Measurements from ENCODE around the gene TMEM131.
A peak's percentile ranks its signal among the peaks of the same experiment; 100 is the strongest.

Gene TMEM131

DNA sequence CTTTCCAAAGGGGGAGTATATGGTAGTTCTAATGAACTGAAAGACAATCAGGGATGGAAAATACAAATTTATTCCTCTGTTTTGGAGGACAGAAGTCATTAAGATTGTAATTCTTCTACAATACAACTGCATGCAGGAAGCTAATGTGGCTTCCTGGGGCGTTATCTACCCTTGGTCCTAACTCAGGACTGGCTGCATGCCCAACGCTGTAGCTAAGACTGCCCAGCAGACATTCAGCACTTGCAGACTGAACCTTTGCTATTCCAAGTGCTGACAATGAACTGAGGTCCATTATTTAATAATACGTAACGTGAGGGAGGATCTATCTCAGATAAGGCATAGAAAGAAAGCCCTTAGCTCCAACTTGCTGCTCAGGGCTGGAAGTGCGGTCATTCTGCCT, 229.2 kb downstream of the TMEM131 start:
- DNase-seq (ENCODE audit: low read depth in 2 of 3, low spot score in 2 of 3) = no peak

DNA sequence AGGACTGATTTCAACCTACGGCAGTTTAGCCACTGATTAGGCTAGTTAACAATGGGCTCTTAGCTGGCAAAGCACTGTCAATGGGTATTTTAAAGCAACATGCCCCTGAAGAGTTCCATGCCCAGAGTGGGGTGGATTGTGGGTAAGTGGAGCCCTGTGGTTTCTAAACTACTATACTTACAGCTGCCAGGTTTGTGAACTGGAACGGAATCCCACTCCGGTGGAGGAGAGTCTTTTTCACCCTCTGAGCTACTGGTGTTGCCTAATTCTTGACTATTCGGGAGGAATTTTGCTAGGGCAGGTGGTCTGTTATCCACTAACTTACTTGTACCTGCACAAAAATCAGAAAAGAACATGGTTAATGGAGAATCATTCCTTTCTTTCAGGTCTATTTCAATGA, 229.8 kb downstream of the TMEM131 start:
- DNase-seq (ENCODE audit: low read depth in 2 of 3, low spot score in 2 of 3) = no peak

DNA sequence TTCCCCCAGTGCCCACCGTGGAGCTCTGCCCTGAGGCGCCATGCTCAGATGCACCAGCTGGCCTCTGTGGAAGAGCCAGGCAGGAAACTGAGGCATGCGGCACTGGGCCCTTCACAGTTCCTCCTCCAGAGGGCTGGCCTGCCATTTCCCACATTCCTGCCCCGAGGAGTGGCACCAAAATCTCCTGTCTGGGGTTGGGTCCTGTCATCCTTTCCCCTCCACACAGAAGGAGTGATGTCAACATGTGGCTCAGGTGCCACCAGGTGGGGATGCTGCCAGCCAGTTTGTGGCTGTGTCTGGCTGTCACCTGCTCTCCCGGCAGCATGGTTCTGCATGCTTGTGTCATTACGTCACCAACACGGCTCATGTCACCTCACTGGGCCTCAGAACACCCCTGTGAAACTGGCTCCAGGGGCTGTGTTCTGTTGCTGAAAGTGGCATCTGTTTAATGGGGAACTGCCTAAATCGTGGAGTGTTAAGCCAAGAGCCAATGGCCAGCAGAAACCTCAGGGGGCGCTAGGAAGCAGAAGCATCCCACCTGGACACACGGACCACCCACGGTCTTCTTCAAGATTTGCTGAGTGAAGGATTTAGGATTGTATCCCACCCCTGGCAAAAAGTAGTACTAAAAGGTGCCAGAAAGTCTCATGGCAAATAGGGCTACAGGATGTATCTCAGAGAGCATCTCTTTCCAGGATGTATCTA, 231.0 kb downstream of the TMEM131 start:
- DNase-seq (ENCODE audit: low read depth in 2 of 3, low spot score in 2 of 3) = no peak

DNA sequence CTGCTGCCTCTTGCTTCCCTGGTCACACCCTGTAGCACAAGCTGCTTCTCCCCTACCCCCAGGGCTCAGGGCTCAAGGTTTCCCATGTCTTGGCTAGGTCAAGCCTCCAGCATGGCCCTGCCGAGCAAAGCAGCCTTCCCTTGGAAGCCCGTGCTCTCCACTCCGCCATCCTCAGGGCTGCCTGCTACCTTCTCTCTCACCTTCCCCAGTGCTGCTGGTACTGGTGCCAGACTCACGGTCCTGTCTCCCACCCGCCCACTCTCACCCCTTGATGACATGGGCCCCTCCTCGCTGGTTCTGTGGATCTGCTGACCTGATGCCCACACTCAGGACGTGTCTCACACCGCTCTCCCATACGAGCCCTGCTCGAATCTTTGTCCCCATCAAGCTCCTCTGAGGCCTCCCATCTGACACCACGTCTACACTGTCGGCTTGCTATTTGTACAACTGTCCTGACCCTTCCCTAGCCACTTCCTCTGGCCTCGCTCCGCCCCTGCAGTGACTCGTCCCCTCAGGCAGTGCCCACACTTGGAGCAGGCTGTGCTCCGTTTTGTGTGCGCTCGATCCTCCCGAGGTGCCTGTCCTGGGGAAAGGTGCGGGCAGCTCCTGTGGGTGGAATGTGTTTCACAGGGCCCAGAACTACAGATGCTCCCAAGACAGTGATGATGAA, 232.4 kb downstream of the TMEM131 start:
- DNase-seq (ENCODE audit: low read depth in 2 of 3, low spot score in 2 of 3) = no peak

DNA sequence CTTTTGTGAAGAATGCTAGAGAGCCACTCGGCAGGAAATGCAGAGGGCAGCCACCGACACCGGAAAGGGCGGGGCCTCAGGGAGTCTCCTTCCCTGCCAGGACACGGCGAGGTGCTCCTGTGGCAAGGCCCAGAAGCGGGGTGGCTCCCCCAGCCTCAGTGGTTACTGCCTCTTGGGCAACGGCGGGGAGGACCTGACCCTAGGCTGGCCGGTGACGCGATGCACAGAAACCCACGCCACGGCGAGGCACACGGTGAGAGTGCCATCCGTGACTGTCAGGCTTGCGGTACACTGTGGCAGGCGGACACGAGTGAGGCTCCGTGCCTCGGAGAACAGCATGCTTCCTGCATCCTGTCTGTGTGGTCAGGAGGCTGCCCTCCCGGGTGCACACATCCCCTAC, 234.6 kb downstream of the TMEM131 start:
- no peak for DNase-seq (ENCODE audit: low read depth in 2 of 3, low spot score in 2 of 3)

DNA sequence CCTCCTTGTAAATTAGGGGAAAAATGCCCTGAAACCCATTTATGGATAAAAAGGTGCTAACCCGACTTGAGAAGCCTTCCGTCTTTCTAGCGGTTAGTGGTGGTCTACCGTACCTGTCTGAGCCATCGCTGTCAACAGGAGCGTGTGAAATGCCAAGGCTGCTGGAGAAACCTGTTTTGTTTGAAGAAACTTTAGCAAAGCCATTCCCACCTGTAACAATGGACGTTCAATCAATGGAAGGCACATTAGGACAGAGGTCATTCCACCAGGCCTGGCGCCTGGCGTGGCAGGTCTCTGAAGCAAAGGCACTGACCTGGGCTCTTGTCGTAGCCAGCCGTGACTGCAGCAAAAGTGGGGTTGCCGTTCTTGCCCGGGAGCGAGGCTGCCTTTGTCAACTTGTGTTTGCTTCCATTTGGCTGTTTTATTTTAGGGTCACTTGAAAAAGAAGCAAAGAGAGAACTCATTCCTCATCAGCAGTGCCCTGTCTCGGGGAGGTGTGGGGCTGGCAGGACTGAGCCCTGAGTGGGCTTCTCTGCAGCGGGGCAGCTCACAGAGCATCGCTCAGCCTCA, 235.2 kb downstream of the TMEM131 start:
- no peak for DNase-seq (ENCODE audit: low read depth in 2 of 3, low spot score in 2 of 3)

DNA sequence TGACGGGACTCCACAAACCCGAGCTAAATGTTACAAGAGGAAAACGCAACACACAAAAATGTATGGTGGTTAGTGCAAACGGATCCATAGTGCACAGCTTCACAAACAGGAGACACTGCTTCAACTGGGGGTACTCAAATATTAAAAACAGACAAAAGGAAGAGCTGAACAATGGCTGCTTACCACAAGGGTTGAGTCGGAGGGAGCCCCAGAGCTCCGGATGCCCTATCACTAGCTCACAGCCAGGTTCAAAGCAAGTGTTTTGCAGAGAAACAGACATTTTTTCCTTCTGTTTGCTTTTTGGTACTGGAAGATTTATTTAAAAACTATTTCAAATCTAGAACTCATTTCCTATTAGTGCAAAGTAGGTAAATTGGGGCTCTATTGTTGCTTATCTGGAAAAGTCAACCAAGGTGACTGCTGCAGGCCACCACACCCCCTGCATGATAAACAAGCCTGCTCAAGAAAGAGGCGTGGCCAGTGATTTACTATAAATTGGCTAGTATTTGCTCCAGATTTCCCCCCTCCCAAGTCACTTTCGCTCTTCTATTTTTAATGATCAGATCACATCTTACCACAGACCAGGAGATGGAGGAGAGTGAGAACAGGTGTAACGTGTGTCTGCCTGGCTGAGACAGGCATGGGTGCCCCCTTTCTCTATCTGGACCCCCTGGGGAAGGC, 235.9 kb downstream of the TMEM131 start:
- no peak for DNase-seq (ENCODE audit: low read depth in 2 of 3, low spot score in 2 of 3)

DNA sequence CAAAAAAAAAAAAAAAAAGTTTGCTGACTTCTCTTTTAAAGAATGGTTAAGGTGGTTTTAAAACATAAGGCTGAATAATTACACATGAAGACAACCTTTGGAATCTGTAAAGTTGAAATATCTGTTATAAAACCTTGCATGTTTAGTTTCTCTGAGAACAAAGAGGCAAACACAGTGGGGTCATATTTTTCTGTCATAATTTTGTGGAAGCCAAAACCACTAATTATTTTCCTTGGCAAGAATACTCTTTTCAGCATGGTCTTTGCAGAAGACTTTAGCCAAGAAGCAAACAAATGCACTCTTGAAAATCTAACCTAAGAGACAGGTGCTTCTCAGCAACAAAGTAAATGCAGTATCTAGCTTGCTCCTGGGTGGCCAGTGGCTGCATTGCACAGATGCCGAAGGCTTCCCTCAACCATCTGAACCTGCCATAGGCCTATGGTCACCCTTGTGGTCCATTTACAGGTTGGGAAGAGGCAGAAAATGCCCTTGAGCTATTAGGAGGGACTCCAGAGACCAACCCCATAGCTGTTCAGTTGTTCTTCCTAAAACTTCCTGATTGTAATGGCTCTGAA, 237.5 kb downstream of the TMEM131 start:
- no peak for DNase-seq (ENCODE audit: low read depth in 2 of 3, low spot score in 2 of 3)

DNA sequence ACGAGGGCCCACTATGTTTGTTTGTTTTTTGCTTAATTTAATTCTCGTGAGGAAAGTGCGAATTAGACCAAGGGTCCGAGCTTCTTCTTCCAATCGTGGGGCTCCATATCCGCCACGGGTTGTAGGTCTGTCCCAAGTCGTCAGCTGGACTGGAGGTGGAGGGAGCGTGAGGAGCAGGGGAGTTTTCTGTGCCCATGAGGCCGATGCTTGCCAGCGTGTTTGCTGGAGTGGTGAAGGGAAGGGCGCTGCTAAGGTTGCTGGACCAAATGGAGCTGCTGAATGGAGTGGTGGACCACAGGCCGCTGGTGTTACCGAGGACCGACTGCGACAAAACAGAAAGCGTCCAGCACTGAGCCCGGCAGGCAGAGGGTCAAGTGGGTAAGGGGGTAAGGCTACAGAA, 238.7 kb downstream of the TMEM131 start:
- DNase-seq (ENCODE audit: low read depth in 2 of 3, low spot score in 2 of 3) = no peak

DNA sequence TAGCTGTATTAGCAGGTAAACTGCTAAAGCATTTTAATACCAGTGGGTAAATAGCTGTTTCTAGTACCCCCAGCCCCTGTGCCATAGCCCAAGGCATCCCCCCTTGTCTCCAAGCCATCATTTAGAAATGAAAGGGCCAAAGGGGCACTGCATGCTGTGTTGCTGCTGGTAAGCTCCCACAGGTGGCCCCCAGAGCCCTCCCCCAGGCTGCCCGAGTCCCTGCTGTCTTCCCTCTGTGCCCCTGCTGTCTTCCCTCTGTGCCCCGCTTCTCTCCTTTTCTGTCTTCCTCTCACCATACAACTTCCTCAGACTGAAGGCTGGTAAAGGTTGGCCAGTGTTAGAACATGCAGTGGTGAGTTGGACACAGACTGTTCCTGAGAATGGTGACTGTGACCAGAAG, 240.3 kb downstream of the TMEM131 start:
- DNase-seq (ENCODE audit: low read depth in 2 of 3, low spot score in 2 of 3) = no peak

DNA sequence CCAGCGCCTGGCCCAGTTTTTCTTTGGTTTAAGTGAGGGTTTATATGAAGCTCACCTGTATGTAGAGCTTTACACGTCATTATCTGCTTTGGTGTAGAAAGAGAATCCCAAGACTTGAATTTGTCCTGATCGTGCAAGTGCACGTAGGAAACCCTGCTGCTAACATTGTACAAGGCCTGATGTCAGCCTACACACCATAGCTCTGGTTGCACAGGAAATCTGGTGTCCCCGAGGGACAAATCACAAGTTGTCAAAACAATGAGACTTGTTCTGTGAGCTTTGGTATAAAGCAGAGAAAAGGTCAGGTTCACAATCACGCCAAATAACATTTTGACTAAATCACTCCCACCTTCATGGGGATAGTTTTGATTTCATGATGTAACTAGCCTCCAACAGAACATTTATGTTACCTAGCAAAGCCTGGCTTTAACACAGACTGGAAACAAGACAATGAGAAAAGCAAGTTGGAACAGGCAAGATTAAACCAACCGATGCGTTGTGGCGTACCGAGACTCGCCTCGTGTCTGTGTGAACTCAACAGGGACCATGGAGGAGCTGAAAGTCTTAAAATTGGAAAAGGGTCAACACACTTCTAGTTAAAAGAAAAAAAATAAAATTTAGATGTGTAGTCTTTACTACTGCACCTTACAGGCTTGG, 240.9 kb downstream of the TMEM131 start:
- DNase-seq (ENCODE audit: low read depth in 2 of 3, low spot score in 2 of 3) = no peak

DNA sequence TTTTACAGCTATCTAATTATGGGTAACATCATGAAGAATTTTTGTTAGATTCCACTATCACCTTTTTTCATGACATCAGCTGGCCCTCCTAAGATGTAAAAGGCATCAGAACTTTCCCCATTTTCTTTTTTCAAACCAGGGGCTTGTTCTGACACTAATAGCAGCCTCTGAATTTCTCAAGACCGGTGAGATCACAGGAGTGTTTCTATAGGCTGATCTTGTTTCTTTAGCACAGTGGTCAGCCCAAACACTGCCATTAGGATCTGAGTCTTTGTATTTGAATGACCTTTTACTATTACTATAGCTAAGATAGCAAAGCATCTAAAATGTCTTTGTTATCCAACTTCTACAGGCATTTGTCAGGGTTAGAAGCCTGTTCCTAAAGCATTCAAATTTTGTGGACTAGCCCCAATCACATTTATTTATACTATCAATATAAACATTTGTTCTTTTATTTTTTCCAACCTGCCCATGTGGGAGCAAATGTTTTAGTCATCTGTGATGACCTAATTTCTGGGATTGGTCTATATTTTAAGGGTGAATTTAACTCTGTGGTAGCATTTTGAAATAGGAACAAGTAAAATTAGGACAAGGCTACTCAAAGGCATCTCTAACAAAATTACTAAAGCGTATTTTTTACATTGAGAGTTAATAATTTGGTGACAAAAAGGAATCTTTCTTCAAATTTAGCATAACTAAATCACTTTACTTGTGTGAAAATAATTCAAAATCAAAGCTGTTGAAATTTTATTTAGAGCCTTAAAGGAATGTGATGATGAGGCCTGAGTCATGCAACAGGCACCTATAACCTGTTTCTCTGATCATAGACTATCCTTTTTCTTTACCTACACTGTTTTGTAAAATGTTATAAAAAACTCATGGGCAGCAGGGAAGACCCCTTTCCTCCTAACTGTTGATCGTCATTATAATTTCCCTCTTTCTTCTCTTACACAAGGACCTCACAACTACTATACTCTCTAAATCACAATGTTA, 243.1 kb downstream of the TMEM131 start:
- DNase-seq (ENCODE audit: low read depth in 2 of 3, low spot score in 2 of 3) = no peak

DNA sequence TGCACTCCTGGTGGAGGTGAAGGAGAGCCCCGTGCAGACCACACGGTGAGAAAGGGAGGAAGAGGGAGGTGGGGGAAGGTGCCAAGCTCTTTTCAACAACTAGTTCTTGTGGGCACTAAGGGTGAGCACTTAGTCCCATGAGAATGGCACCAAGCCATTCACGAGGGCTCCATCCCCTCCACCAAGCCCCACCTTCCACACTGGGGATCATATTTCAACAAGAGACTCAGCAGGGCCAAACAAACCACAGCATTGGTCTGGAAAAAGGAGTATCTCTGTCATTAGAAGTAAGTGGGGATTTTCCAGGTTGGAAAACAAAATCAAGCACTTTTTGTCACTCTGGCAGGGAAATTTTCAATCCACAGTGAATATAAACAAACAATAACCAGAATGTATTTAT, 244.0 kb downstream of the TMEM131 start:
- DNase-seq (ENCODE audit: low read depth in 2 of 3, low spot score in 2 of 3) = no peak

DNA sequence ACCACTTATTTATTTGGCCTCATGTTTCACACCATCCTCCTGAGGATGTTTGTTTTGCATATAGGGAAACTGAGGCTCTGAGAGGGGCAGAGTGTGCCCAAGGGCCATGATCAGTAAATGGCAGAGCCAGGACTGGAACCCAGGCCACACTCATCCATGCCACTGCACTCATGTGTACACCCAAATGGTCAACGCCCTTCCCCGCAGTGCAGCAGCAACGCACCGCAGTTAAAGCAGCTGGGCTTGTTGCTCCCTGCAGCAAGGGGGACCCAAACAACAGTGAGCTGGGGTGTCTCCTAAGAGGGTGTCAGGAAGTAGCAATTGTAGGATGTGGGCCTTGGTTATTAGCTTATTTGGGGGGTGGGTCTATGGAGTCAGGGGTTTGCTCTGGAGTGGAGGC, 245.7 kb downstream of the TMEM131 start:
- no peak for DNase-seq (ENCODE audit: low read depth in 2 of 3, low spot score in 2 of 3)

DNA sequence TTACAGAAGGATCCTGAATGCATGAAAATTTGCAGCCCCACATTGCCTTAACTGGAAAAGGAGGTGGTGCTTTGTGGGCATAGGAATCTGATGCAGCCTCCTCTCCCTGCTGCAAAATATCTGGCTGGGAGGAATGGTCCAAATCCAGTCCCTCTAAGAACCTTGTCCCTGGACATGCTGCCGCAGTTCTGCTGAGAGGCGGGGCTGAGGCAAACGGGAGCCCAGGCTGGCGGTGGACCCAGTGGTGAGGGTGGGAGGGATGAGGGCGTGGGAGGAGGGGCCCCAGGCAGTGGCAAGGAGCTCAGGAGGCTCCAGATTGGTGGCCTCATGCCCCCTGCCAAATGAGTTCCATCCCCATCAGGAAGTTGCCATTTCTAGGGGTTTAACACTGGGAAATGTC, 246.2 kb downstream of the TMEM131 start:
- no peak for DNase-seq (ENCODE audit: low read depth in 2 of 3, low spot score in 2 of 3)

DNA sequence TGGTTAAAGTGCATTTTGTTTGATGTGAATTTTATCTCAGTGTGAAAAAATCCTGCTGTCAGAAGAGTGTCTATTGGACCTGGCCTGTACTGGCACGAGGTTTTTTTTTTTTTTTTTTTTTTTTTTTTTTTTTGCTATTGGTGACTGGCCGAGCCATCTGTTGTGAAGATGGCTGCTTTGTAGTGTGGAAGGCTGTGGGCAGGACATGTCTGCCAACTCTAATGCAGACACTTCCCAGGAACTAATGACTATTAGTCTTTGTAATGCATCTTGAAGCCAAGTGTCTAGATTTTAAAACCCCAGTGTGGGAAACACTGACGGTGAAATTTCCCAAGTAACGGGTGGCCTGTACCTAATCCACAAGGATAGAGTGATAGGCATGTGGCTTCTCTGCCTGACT, 248.0 kb downstream of the TMEM131 start:
- no peak for DNase-seq (ENCODE audit: low read depth in 2 of 3, low spot score in 2 of 3)

DNA sequence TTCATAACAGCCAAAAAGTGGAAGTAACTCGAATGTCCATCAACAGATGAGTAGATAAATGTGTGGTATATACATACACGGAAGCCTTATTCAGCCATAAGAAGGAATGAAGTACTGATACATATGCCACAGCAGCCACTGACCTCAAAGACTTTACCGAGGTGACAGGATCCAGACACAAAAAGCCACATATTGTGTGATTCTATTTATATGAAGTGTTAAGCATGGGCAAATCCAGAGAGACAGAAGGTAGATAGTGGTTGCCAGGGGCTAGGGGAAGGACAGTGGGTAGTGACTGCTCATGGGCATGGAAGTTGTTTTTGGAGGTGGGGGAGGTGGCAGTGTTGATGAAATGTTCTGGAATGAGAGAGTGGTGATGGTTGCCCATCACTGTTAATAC, 248.5 kb downstream of the TMEM131 start:
- no peak for DNase-seq (ENCODE audit: low read depth in 2 of 3, low spot score in 2 of 3)

DNA sequence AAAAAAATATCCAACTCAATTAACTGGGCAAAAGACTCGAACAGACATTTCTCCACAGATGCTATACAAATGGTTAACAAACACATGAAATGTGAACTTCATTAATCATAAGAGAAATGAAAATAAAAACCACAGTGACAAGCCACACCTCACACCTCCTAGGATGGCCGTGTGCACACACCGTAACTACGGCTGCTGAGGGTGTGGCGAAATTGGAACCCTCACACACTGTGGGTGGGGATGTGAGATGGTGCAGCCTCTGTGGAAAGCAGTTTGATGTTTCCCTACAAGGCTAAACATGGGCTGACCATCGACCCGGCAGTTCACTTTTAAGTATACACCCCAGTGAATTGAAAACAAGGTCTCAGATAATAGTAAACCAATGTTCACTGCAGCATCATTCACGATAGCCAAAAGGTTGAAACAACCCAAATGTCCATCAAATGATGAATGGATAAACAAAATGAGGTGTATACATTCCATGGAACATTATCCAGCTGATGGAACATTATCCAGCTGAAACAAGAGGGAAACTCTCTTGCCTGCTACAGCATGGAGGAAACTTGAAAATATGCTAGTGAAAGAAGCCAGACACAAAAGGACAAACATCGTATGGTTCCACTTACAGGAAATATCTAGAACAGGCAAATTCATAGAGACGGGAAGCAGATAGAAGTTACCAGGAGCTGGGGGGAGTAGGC, 250.1 kb downstream of the TMEM131 start:
- peak in 1 of 3 experiments; percentile 42 for DNase-seq (ENCODE audit: low read depth in 2 of 3, low spot score in 2 of 3)

DNA sequence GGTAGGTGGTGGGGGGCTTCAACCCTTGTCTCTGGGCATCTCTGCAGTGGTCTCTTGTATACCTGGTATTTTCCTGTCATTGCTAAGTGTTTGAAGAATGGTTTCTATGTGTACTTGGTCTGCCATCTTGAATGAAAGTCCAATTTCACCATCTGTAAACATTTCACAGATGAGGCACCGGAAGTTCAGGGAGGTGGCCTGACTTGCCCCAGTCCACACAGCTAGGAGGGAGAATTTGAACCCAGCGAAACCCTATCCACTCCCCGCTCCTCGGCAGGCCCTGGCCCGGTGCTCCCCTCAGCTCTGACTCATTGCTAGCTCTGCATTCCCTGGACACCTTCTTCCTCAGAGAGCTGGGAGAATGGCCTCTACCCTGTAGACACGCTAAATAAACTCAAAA, 251.8 kb downstream of the TMEM131 start:
- no peak for DNase-seq (ENCODE audit: low read depth in 2 of 3, low spot score in 2 of 3)

All from activated CD8-positive, alpha-beta memory T cell treated with anti-CD3 and anti-CD28 coated beads for 48 hours (primary cell).